GM11168 (cell line): ENCODE data around the gene ZNRF2.
"Not testable (repeated sequence)": the region's sequence is repeated elsewhere in the genome, so short reads cannot be mapped to it uniquely, and the experiment has no call there.

Experiments used
- in situ Hi-C: fragments of 300-500 bp; cut with MboI; formaldehyde crosslinking; loops from one replicate; pipeline ENCODE4 v1.12.0; 2022; ENCODE audit warnings: low sequenced_read_pairs; ENCODE audit not compliant: unreplicated experiment

ZNRF2 gene

GRCh38 chr7:30285536-30286284 is 1.3 kb downstream of the ZNRF2 start:
- in situ Hi-C loops, result no loop called here

GRCh38 chr7:30286749-30287148 is 2.4 kb downstream of the ZNRF2 start:
- in situ Hi-C loops, result no loop called here

- in situ Hi-C loops, result not testable (repeated sequence)
These were observed 3.2 kb downstream of the ZNRF2 start for GRCh38 chr7:30287625-30288024.

GRCh38 chr7:30289634-30290033 is 5.2 kb downstream of the ZNRF2 start:
- in situ Hi-C loops, result not testable (repeated sequence)

- in situ Hi-C loops, result not testable (repeated sequence)
These were observed 5.9 kb downstream of the ZNRF2 start for GRCh38 chr7:30290317-30290716.

GRCh38 chr7:30292416-30293038 is 8.1 kb downstream of the ZNRF2 start:
- in situ Hi-C loops, result not testable (repeated sequence)

GRCh38 chr7:30296304-30296703 is 11.9 kb downstream of the ZNRF2 start:
- in situ Hi-C loops, result not testable (repeated sequence)

GRCh38 chr7:30297499-30297898 is 13.1 kb downstream of the ZNRF2 start:
- in situ Hi-C loops, result not testable (repeated sequence)

GRCh38 chr7:30298409-30298808 is 14.0 kb downstream of the ZNRF2 start:
- in situ Hi-C loops, result not testable (repeated sequence)

GRCh38 chr7:30301751-30302150 is 17.4 kb downstream of the ZNRF2 start:
- in situ Hi-C loops, result no loop called here

- in situ Hi-C loops, result no loop called here
These were observed 18.4 kb downstream of the ZNRF2 start for GRCh38 chr7:30302656-30303311.

GRCh38 chr7:30303312-30304039 is 19.1 kb downstream of the ZNRF2 start:
- in situ Hi-C loops, result no loop called here

GRCh38 chr7:30304177-30304884 is 19.9 kb downstream of the ZNRF2 start:
- in situ Hi-C loops, result no loop called here

- in situ Hi-C loops, result no loop called here
These were observed 22.6 kb downstream of the ZNRF2 start for GRCh38 chr7:30306976-30307375.

GRCh38 chr7:30308389-30308788 is 24.0 kb downstream of the ZNRF2 start:
- in situ Hi-C loops, result no loop called here

GRCh38 chr7:30309302-30309701 is 24.9 kb downstream of the ZNRF2 start:
- in situ Hi-C loops, result no loop called here

- in situ Hi-C loops, result no loop called here
These were observed 25.5 kb downstream of the ZNRF2 start for GRCh38 chr7:30309842-30310435.

- in situ Hi-C loops, result no loop called here
These were observed 26.4 kb downstream of the ZNRF2 start for GRCh38 chr7:30310674-30311362.

GRCh38 chr7:30312178-30312577 is 27.8 kb downstream of the ZNRF2 start:
- in situ Hi-C loops, result no loop called here
